ENCODE data around the gene IFI35. TPM values are rescaled to one million over a fixed set of nuclear protein-coding genes. Genes with fewer than 3 reads are reported as not detected.
A peak's percentile ranks its signal among the peaks of the same experiment; 100 is the strongest.

Gene IFI35
- total and polyA plus RNA-seq, 9 of the 15 experiments (the other 6 are each of a cell fraction or from before 2014, with no cell fraction given): 4.4 to 13.1 (median 10.2) TPM

DNA sequence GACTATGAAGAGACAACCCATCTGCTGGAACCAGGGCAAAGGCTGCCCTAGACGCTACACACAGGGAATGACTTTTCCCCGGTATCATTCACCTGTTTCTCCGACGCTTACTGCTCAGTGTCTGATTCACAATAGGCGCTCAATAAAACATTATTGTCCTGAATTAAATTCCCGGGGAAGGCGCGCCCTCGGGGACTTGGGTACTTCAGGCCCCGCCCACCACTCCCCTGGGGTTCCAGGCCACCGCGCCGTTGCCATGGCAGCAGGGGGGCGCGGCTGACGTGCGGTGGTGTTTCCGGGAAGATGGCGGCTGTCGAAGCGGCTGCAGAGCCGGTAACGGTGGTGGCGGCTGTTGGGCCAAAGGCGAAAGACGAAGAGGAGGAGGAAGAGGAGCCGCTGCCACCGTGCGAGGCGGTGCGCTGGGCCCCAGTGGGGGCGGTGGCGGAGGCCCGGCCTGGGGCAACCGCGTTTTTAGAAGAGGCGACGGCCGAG, 26.3 kb upstream of the IFI35 start, which contains the start of gene RUNDC1 (continued):
- TF ChIP-seq, protein P1, sequence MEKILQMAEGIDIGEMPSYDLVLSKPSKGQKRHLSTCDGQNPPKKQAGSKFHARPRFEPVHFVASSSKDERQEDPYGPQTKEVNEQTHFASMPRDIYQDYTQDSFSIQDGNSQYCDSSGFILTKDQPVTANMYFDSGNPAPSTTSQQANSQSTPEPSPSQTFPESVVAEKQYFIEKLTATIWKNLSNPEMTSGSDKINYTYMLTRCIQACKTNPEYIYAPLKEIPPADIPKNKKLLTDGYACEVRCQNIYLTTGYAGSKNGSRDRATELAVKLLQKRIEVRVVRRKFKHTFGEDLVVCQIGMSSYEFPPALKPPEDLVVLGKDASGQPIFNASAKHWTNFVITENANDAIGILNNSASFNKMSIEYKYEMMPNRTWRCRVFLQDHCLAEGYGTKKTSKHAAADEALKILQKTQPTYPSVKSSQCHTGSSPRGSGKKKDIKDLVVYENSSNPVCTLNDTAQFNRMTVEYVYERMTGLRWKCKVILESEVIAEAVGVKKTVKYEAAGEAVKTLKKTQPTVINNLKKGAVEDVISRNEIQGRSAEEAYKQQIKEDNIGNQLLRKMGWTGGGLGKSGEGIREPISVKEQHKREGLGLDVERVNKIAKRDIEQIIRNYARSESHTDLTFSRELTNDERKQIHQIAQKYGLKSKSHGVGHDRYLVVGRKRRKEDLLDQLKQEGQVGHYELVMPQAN (IDR thresholded peaks at IDR 0.05; ENCODE audit: borderline replicate concordance): peak; percentile 83; the same call in 1 of the 2 replicates
- TF ChIP-seq, protein P2, sequence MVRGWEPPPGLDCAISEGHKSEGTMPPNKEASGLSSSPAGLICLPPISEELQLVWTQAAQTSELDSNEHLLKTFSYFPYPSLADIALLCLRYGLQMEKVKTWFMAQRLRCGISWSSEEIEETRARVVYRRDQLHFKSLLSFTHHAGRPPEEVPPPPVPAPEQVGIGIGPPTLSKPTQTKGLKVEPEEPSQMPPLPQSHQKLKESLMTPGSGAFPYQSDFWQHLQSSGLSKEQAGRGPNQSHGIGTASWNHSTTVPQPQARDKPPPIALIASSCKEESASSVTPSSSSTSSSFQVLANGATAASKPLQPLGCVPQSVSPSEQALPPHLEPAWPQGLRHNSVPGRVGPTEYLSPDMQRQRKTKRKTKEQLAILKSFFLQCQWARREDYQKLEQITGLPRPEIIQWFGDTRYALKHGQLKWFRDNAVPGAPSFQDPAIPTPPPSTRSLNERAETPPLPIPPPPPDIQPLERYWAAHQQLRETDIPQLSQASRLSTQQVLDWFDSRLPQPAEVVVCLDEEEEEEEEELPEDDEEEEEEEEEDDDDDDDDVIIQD (CRISPR knock-in tag; IDR thresholded peaks at IDR 0.05): no peak
- TF ChIP-seq SUPT5H (IDR thresholded peaks at IDR 0.05): no peak; the same call in 1 of the 2 replicates
- TF ChIP-seq ETV1 (tag; conservative IDR thresholded peaks at IDR 0.05; ENCODE audit: low read depth): no peak
- TF ChIP-seq PHF8 (IDR thresholded peaks at IDR 0.05; ENCODE audit: borderline replicate concordance, low read length): peak; percentile 73; the same call in 1 of the 2 replicates
- TF ChIP-seq ZFP36 (IDR thresholded peaks at IDR 0.05; ENCODE audit: low read depth, low read length, partially characterized antibody): no peak
- TF ChIP-seq ELF4 (CRISPR knock-in tag; IDR thresholded peaks at IDR 0.05): peak; percentile 74; the same call in 1 of the 2 replicates
- no peak for TF ChIP-seq FOXK1 (CRISPR knock-in tag; IDR thresholded peaks at IDR 0.05; ENCODE audit: borderline replicate concordance)
- TF ChIP-seq ZBTB7A (IDR thresholded peaks at IDR 0.05; ENCODE audit: borderline replicate concordance, control insufficient read depth, low read depth, low read length): no peak; the same call in 1 of the 2 replicates
- TF ChIP-seq, protein P3, sequence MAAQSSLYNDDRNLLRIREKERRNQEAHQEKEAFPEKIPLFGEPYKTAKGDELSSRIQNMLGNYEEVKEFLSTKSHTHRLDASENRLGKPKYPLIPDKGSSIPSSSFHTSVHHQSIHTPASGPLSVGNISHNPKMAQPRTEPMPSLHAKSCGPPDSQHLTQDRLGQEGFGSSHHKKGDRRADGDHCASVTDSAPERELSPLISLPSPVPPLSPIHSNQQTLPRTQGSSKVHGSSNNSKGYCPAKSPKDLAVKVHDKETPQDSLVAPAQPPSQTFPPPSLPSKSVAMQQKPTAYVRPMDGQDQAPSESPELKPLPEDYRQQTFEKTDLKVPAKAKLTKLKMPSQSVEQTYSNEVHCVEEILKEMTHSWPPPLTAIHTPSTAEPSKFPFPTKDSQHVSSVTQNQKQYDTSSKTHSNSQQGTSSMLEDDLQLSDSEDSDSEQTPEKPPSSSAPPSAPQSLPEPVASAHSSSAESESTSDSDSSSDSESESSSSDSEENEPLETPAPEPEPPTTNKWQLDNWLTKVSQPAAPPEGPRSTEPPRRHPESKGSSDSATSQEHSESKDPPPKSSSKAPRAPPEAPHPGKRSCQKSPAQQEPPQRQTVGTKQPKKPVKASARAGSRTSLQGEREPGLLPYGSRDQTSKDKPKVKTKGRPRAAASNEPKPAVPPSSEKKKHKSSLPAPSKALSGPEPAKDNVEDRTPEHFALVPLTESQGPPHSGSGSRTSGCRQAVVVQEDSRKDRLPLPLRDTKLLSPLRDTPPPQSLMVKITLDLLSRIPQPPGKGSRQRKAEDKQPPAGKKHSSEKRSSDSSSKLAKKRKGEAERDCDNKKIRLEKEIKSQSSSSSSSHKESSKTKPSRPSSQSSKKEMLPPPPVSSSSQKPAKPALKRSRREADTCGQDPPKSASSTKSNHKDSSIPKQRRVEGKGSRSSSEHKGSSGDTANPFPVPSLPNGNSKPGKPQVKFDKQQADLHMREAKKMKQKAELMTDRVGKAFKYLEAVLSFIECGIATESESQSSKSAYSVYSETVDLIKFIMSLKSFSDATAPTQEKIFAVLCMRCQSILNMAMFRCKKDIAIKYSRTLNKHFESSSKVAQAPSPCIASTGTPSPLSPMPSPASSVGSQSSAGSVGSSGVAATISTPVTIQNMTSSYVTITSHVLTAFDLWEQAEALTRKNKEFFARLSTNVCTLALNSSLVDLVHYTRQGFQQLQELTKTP (IDR thresholded peaks at IDR 0.05; ENCODE audit: low read depth in 1 of 2, partially characterized antibody in 2 of 2): no peak
- TF ChIP-seq, protein P4, sequence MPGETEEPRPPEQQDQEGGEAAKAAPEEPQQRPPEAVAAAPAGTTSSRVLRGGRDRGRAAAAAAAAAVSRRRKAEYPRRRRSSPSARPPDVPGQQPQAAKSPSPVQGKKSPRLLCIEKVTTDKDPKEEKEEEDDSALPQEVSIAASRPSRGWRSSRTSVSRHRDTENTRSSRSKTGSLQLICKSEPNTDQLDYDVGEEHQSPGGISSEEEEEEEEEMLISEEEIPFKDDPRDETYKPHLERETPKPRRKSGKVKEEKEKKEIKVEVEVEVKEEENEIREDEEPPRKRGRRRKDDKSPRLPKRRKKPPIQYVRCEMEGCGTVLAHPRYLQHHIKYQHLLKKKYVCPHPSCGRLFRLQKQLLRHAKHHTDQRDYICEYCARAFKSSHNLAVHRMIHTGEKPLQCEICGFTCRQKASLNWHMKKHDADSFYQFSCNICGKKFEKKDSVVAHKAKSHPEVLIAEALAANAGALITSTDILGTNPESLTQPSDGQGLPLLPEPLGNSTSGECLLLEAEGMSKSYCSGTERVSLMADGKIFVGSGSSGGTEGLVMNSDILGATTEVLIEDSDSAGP (CRISPR knock-in tag; IDR thresholded peaks at IDR 0.05): no peak
- peak; percentile 20; the same call in 1 of the 2 replicates for TF ChIP-seq PHB (CRISPR knock-in tag; IDR thresholded peaks at IDR 0.05)
- TF ChIP-seq BRD9 (IDR thresholded peaks at IDR 0.05; ENCODE audit: low read depth, partially characterized antibody): no peak
- peak; percentile 52; the same call in 1 of the 2 replicates for TF ChIP-seq MYC (IDR thresholded peaks at IDR 0.05; ENCODE audit: low read depth, low read length)
- no peak for TF ChIP-seq MYC (CRISPR knock-in tag; IDR thresholded peaks at IDR 0.05; ENCODE audit: borderline replicate concordance, low read depth)
- no peak for TF ChIP-seq NFE2L1 (tag; IDR thresholded peaks at IDR 0.05; ENCODE audit: borderline replicate concordance, low read depth)
